PC-3 (cell line): Measurements from ENCODE around the gene GAS2.

Source experiments
- CTCF ChIP-seq: fragments of 300-600 bp; sonication (generic); conservative IDR thresholded peaks from 2 replicates; pipeline ENCODE4 v1.5.1; 2017; ENCODE audit warnings: antibody characterized with exemption, low read depth, mild to moderate bottlenecking, low read length
- EZH2phosphoT487 ChIP-seq: fragments of 300-600 bp; sonication (generic); IDR thresholded peaks from 2 replicates; pipeline ENCODE4 v1.6.1; 2018; ENCODE audit warnings: mild to moderate bottlenecking, antibody characterized with exemption, low read length, borderline replicate concordance

DNA sequence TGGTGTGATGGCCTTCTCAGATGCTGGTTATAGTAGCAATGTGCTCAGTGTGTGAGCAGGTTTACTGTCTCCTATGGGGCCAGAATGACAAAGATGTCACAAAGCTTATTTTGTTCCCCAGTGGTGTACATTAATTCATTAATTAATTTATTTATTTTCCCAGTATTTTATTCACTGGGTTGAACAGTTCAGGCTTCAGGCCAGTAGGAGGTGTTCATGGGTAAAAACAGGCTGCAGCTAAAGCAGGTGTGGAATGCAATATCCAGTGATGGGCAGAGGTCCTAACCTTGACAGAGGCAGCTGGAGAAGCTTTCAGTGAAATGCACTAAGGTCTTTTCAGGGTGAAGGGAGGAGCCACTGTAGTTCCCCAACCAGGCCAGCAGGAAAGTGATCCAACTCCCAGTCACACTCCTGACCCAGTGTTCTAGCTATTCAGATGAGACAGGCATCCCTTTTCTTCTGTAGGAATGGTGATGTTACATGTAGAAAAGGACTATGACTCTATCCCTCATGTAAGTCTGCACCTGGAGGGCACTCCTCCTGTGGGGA, 33.0 kb upstream of the GAS2 start:
- TF ChIP-seq CTCF (no peak), EZH2phosphoT487 (no peak)
